Measurements from ENCODE around the gene ABAT.

DNA sequence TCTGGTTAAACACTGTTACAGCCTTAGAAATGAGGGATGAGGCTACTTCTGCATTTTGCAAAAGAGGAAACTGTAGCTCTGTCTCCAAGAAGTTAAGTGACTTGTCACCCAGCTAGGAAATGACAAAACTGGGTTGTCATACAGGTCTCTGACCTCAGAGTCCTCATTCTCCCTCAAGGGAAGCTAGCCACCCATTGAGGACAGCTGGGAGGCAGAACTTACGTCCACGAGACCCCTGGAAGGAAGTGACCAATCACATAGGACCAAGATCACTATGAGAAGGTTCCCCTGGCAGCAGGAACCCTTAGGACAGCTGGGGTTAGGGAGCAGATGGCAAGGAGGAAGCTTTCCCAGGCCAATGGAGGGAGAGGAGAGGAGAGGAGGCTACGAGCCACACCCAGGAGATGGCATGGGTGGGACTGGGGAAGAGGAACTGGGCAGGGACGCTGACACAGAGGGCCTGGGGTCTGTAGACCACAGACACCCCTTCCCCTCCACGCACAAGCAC is 41.7 kb upstream of the ABAT start:
- TF ChIP-seq EP300 (IDR thresholded peaks at IDR 0.05) (no peak), CTCF (IDR thresholded peaks at IDR 0.05) (no peak), POLR2A (IDR thresholded peaks at IDR 0.05) (no peak)

Measured in tibial nerve (tissue), 4 donors.